Measurements from ENCODE around the gene STK32B.

The STK32B gene

DNA sequence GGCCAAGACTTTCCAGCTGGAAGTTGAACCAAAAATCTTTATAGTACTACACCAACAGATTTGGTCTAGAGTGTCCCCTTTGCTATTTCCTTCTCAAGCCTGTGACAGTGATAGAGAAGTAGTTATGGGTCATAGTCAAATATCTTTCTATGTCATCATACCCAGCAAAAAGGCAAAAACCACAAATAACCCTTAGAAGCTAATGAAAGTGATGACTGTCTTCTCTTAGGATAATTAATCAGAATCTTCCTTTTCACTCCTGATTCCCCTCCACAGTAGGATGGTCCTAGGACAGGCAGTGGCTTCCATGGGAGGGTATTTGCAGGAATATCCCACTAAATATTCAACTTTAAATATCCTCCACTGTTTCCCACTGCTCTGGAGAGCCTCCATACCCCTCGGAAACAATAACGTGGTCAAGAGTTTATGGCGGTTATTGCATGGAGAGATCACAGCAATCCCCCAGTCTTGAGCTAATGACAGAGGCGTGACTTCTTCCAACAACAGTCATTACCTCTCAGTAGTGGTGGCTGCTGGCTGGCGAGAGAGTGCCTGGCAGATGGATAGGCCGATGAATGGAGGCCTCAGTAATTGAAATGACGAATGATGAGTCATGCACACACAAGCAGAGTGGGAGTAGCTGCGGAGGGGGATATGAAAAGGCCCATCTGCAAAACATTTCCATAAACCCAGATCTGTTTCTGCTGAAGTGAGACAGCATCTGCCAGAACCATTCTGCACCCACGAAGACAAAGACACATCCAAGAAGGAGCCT is 154.9 kb downstream of the STK32B start:
- TF ChIP-seq, protein P1, sequence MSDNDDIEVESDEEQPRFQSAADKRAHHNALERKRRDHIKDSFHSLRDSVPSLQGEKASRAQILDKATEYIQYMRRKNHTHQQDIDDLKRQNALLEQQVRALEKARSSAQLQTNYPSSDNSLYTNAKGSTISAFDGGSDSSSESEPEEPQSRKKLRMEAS (IDR thresholded peaks at IDR 0.05): no peak
- TF ChIP-seq CEBPB (IDR thresholded peaks at IDR 0.05): no peak
- no peak for TF ChIP-seq TEAD4 (IDR thresholded peaks at IDR 0.05)
- TF ChIP-seq EP300 (IDR thresholded peaks at IDR 0.05; ENCODE audit: borderline replicate concordance): no peak
- no peak for TF ChIP-seq TAF1 (IDR thresholded peaks at IDR 0.05; ENCODE audit: low read depth)
- no peak for TF ChIP-seq TCF12 (IDR thresholded peaks at IDR 0.05; ENCODE audit: low read depth)
- no peak for TF ChIP-seq ZBTB7A (IDR thresholded peaks at IDR 0.05; ENCODE audit: low read depth)
- TF ChIP-seq CREB1 (IDR thresholded peaks at IDR 0.05; ENCODE audit: low read depth): no peak
- TF ChIP-seq YY1 (IDR thresholded peaks at IDR 0.05; ENCODE audit: low read depth): no peak
- TF ChIP-seq FOXM1 (IDR thresholded peaks at IDR 0.05; ENCODE audit: borderline replicate concordance, low read depth): no peak
- TF ChIP-seq, protein P2, sequence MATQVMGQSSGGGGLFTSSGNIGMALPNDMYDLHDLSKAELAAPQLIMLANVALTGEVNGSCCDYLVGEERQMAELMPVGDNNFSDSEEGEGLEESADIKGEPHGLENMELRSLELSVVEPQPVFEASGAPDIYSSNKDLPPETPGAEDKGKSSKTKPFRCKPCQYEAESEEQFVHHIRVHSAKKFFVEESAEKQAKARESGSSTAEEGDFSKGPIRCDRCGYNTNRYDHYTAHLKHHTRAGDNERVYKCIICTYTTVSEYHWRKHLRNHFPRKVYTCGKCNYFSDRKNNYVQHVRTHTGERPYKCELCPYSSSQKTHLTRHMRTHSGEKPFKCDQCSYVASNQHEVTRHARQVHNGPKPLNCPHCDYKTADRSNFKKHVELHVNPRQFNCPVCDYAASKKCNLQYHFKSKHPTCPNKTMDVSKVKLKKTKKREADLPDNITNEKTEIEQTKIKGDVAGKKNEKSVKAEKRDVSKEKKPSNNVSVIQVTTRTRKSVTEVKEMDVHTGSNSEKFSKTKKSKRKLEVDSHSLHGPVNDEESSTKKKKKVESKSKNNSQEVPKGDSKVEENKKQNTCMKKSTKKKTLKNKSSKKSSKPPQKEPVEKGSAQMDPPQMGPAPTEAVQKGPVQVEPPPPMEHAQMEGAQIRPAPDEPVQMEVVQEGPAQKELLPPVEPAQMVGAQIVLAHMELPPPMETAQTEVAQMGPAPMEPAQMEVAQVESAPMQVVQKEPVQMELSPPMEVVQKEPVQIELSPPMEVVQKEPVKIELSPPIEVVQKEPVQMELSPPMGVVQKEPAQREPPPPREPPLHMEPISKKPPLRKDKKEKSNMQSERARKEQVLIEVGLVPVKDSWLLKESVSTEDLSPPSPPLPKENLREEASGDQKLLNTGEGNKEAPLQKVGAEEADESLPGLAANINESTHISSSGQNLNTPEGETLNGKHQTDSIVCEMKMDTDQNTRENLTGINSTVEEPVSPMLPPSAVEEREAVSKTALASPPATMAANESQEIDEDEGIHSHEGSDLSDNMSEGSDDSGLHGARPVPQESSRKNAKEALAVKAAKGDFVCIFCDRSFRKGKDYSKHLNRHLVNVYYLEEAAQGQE (IDR thresholded peaks at IDR 0.05; ENCODE audit: low read depth): no peak
- TF ChIP-seq NFIC (IDR thresholded peaks at IDR 0.05): no peak
- no peak for TF ChIP-seq RAD21 (IDR thresholded peaks at IDR 0.05; ENCODE audit: low read depth)
- TF ChIP-seq, protein P3, sequence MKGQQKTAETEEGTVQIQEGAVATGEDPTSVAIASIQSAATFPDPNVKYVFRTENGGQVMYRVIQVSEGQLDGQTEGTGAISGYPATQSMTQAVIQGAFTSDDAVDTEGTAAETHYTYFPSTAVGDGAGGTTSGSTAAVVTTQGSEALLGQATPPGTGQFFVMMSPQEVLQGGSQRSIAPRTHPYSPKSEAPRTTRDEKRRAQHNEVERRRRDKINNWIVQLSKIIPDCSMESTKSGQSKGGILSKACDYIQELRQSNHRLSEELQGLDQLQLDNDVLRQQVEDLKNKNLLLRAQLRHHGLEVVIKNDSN (IDR thresholded peaks at IDR 0.05): no peak
- no peak for TF ChIP-seq EGR1 (IDR thresholded peaks at IDR 0.05)

DNA sequence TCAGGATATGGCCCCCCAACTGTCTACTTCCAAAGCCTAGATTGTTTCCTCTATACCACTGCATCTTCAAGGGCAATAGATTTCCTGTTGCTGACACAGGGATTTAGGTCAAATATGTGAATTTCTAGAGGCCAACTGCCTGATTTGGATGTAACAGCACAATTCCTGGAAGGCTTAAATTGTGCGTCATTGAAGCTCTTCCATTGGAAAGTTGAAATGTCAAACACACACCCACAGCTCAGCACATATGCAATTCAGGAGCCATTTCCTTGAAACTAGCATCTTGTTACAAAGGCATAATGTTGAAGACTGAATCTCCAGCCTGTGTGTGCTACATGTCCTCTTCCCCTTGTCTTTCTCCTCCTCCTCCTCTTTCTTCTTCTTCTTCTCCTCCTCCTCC is 158.6 kb downstream of the STK32B start:
- TF ChIP-seq, protein P3 (IDR thresholded peaks at IDR 0.05): no peak
- TF ChIP-seq RAD21 (IDR thresholded peaks at IDR 0.05; ENCODE audit: low read depth): no peak
- TF ChIP-seq FOXM1 (IDR thresholded peaks at IDR 0.05; ENCODE audit: borderline replicate concordance, low read depth): no peak
- TF ChIP-seq EGR1 (IDR thresholded peaks at IDR 0.05): no peak
- no peak for TF ChIP-seq CREB1 (IDR thresholded peaks at IDR 0.05; ENCODE audit: low read depth)
- TF ChIP-seq, protein P1 (IDR thresholded peaks at IDR 0.05): no peak
- TF ChIP-seq NFIC (IDR thresholded peaks at IDR 0.05): no peak
- no peak for TF ChIP-seq EP300 (IDR thresholded peaks at IDR 0.05; ENCODE audit: borderline replicate concordance)
- TF ChIP-seq TCF12 (IDR thresholded peaks at IDR 0.05; ENCODE audit: low read depth): no peak
- no peak for TF ChIP-seq TAF1 (IDR thresholded peaks at IDR 0.05; ENCODE audit: low read depth)
- TF ChIP-seq CEBPB (IDR thresholded peaks at IDR 0.05): no peak
- TF ChIP-seq, protein P2 (IDR thresholded peaks at IDR 0.05; ENCODE audit: low read depth): no peak
- TF ChIP-seq TEAD4 (IDR thresholded peaks at IDR 0.05): no peak

DNA sequence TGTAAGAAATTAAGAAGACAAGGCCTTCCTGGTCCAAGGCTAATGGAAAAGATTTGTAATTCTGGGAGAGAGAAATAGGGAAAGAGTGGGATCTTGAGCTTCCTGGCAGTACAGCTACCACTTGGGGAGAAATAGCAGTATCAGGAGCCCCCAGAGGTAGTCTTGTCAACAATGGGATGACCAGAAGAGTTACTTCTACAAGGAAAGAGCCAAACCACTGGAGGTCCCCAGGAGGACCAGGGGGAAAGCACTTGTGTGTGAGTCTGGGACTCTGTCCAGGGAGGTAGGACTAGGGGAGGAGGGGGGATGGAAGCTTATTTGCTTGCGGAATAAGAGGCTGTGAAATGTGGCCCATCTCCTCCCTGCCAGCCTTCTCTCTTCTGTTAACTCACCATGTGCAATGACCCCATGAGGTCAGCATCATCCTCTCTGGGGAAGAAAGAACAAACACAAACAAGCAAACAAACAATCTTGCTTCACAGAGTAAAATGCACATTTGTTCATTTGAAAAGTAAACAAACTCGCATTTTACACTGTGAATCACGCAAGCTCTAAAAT is 160.1 kb downstream of the STK32B start:
- no peak for TF ChIP-seq YY1 (IDR thresholded peaks at IDR 0.05; ENCODE audit: low read depth)
- TF ChIP-seq RAD21 (IDR thresholded peaks at IDR 0.05; ENCODE audit: low read depth): no peak
- no peak for TF ChIP-seq TEAD4 (IDR thresholded peaks at IDR 0.05)
- no peak for TF ChIP-seq NFIC (IDR thresholded peaks at IDR 0.05)
- TF ChIP-seq CEBPB (IDR thresholded peaks at IDR 0.05): no peak
- no peak for TF ChIP-seq FOXM1 (IDR thresholded peaks at IDR 0.05; ENCODE audit: borderline replicate concordance, low read depth)
- TF ChIP-seq, protein P2 (IDR thresholded peaks at IDR 0.05; ENCODE audit: low read depth): no peak
- no peak for TF ChIP-seq CREB1 (IDR thresholded peaks at IDR 0.05; ENCODE audit: low read depth)

All from Ishikawa (cell line).